ENCODE measurements around the gene SNAPC3. TPM values are rescaled to one million over a fixed set of nuclear protein-coding genes. Genes with fewer than 3 reads are reported as not detected.

The SNAPC3 gene
- total and polyA plus RNA-seq, 11 donors = 12.5 to 41.1 (median 30.3) TPM

- peaks cover 0 to 5% (median 0%) of the 10 kb centered on the region in 12 donors for H3K4me1 ChIP-seq
- intact Hi-C loops (cut with DNase I) = no loop called here
- H3K4me3 ChIP-seq = no peak overlapping the region
- no peaks in the 10 kb centered on the region for H3K9me3 ChIP-seq
- ATAC-seq (no peak), DNase-seq (no peak)
- no peaks in the 10 kb centered on the region for H3K27me3 ChIP-seq
- 68 to 84% (median 70%) methylated on average over 1 of the region's 1 CpG for WGBS, 4 donors
- no peak for TF ChIP-seq POLR2A (IDR thresholded peaks at IDR 0.05)
- no peak for TF ChIP-seq CTCF (IDR thresholded peaks at IDR 0.05)
- H3K27ac ChIP-seq = no peak overlapping the region
- H3K36me3 ChIP-seq = peaks cover 0 to 71% (median 49%) of the 10 kb centered on the region in 9 donors
Observed at GRCh38 chr9:15482146-15482545, 59.5 kb downstream of the SNAPC3 start.

- DNase-seq = no peak
- intact Hi-C loops (cut with DNase I) = no loop called here
- no peak overlapping the region for H3K27ac ChIP-seq
- no peak overlapping the region for H3K4me3 ChIP-seq
- peaks cover 0 to 76% (median 52%) of the 10 kb centered on the region in 9 donors for H3K36me3 ChIP-seq
- H3K4me1 ChIP-seq = peaks cover 0 to 5% (median 0%) of the 10 kb centered on the region in 12 donors
- no peaks in the 10 kb centered on the region for H3K9me3 ChIP-seq
- H3K27me3 ChIP-seq = no peaks in the 10 kb centered on the region
- WGBS, 4 donors = 96 to 98% (median 98%) methylated on average over 6 of the region's 6 CpGs
- ATAC-seq = no peak
- TF ChIP-seq CTCF (IDR thresholded peaks at IDR 0.05) = no peak
- no peak for TF ChIP-seq POLR2A (IDR thresholded peaks at IDR 0.05)
Observed at GRCh38 chr9:15484802-15485201, 62.1 kb downstream of the SNAPC3 start.

- Histone ChIP-seq H3K9me3 (no peaks in the 10 kb centered on the region), H3K4me1 (peaks cover 0 to 5% (median 0%) of the 10 kb centered on the region in 12 donors), H3K27me3 (no peaks in the 10 kb centered on the region), H3K4me3 (no peak overlapping the region), H3K27ac (no peak overlapping the region), H3K36me3 (peaks cover 0 to 69% (median 51%) of the 10 kb centered on the region in 9 donors)
- TF ChIP-seq POLR2A (IDR thresholded peaks at IDR 0.05) (no peak), CTCF (IDR thresholded peaks at IDR 0.05) (peak; percentile 10 to 54 (median 28))
- 67 to 77% (median 73%) methylated on average over 2 of the region's 2 CpGs for WGBS, 4 donors
- DNase-seq (no peak), ATAC-seq (no peak)
- intact Hi-C loops (cut with DNase I) = no loop called here
Observed at GRCh38 chr9:15485836-15486666, 63.4 kb downstream of the SNAPC3 start.

- no peak overlapping the region for H3K4me3 ChIP-seq
- WGBS, 4 donors = 91 to 100% (median 95%) methylated on average over 1 of the region's 1 CpG
- peaks cover 0 to 12% (median 0%) of the 10 kb centered on the region in 12 donors for H3K4me1 ChIP-seq
- TF ChIP-seq POLR2A (IDR thresholded peaks at IDR 0.05) (no peak), CTCF (IDR thresholded peaks at IDR 0.05) (no peak)
- H3K27me3 ChIP-seq = no peaks in the 10 kb centered on the region
- no peaks in the 10 kb centered on the region for H3K9me3 ChIP-seq
- intact Hi-C loops (cut with DNase I) = loop anchor here in 1 of 10 donors (10.0 kb wide), 1 partner anchor 57 kb away; no protein-coding TSS in a partner anchor
- ATAC-seq = no peak
- no peak for DNase-seq
- no peak overlapping the region for H3K27ac ChIP-seq
- H3K36me3 ChIP-seq = peaks cover 0 to 33% (median 20%) of the 10 kb centered on the region in 9 donors
Observed at GRCh38 chr9:15491950-15492349, 69.3 kb downstream of the SNAPC3 start.

All from heart left ventricle (tissue), 16 donors.